Measurements from ENCODE around the gene KRT39. TPM values are rescaled to one million over a fixed set of nuclear protein-coding genes. Genes with fewer than 3 reads are reported as not detected.

KRT39 gene
- total and polyA plus RNA-seq, 2 donors (not counting 3 experiments of a cell fraction or from before 2014, with no cell fraction given) = not detected

DNA sequence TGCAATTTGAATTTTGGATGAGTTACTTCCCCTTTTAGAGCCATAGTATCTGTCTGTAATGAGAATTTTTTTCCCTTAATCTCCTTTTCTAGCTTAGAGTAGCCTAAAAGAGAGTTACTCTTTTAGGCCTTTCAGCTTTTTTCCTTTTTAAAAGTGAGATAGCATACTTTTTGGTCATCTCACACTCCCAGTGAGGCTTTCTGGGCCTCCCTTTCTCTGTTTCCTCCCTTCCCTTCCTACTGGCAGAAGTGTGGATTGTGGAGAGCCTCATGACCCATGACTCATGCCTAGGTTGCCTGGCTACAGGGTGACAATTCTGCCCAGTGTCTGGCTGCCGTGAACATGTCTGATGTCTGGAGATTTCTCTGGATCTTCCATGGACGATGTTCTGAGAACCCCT lies 44.5 kb downstream of the KRT39 start:
- H2AFZ ChIP-seq (ENCODE audit: low read depth, low read length) = peak overlapping the region; percentile 74
- no peak overlapping the region for H3K4me3 ChIP-seq (replicated peaks in 1 of 3; ENCODE audit: insufficient read depth in 1 of 3, low read depth in 1 of 3, low read length in 3 of 3)
- no peak overlapping the region for H3K4me2 ChIP-seq (ENCODE audit: insufficient read depth, low read length)
- H3K9me3 ChIP-seq (replicated peaks; ENCODE audit: control insufficient read depth, insufficient read depth, low read length) = no peaks in the 10 kb centered on the region
- H3K27me3 ChIP-seq (ENCODE audit: control insufficient read depth in 2 of 2, insufficient read depth in 2 of 2, low read length in 2 of 2) = peaks cover 3 to 10% of the 10 kb centered on the region in 2 experiments
- no peak overlapping the region for H3K9ac ChIP-seq (replicated peaks; ENCODE audit: extremely low read depth, insufficient read depth, low read length)
- H3K79me2 ChIP-seq (ENCODE audit: control insufficient read depth, insufficient read depth, low read length) = no peaks in the 10 kb centered on the region
- BruUV-seq (replicated peaks) = no TSS peak
- intact Hi-C loops (cut with micrococcal nuclease) = no loop called here
- H3K27ac ChIP-seq (ENCODE audit: insufficient read depth, low read depth, low read length) = peak overlapping the region; percentile 18
- no peaks in the 10 kb centered on the region for H3K9me1 ChIP-seq (replicated peaks; ENCODE audit: control insufficient read depth, extremely low read depth, insufficient read depth, low read length)
- ChIA-PET POLR2A (no interaction called here), CTCF (interaction anchor here (0.7 to 1.3 kb wide), 2 partner anchors 10 to 740 kb away, joined by 3 read pairs; no protein-coding TSS in a partner anchor)
- H3K4me1 ChIP-seq (ENCODE audit: control insufficient read depth, extremely low read depth, insufficient read depth, low read length) = peaks cover 4% of the 10 kb centered on the region
- DNase-seq (ENCODE audit: low read depth, low spot score) (peak; percentile 75), FAIRE-seq (peak; percentile 88)
- dilution Hi-C loops (cut with MboI; ENCODE audit: extremely low pct_ligation_motif_present, low sequenced_read_pairs) = no loop called here
- H4K20me1 ChIP-seq (replicated peaks; ENCODE audit: control insufficient read depth, extremely low read depth, insufficient read depth, low read length) = no peaks in the 10 kb centered on the region
- TF ChIP-seq, protein P1, sequence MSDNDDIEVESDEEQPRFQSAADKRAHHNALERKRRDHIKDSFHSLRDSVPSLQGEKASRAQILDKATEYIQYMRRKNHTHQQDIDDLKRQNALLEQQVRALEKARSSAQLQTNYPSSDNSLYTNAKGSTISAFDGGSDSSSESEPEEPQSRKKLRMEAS (IDR thresholded peaks at IDR 0.05; ENCODE audit: insufficient read depth, insufficient read length) = no peak
- TF ChIP-seq POLR2AphosphoS5 (IDR thresholded peaks at IDR 0.05; ENCODE audit: insufficient read depth, low read depth, low read length) (no peak), EZH2 (IDR thresholded peaks at IDR 0.05; ENCODE audit: borderline replicate concordance, low read depth, low read length, severe bottlenecking) (no peak), POLR2A (IDR thresholded peaks at IDR 0.05; ENCODE audit: low read depth, low read length) (no peak), JUN (IDR thresholded peaks at IDR 0.05; ENCODE audit: borderline replicate concordance, insufficient read depth, insufficient read length, low read depth) (peak; percentile 78), GATA2 (IDR thresholded peaks at IDR 0.05; ENCODE audit: insufficient read depth, insufficient read length, low read depth, low read length) (no peak), FOS (IDR thresholded peaks at IDR 0.05; ENCODE audit: borderline replicate concordance, insufficient read depth, low read length) (peak; percentile 79), MYC (IDR thresholded peaks at IDR 0.05; ENCODE audit: low read depth, low read length) (no peak)
- TF ChIP-seq, protein P2, sequence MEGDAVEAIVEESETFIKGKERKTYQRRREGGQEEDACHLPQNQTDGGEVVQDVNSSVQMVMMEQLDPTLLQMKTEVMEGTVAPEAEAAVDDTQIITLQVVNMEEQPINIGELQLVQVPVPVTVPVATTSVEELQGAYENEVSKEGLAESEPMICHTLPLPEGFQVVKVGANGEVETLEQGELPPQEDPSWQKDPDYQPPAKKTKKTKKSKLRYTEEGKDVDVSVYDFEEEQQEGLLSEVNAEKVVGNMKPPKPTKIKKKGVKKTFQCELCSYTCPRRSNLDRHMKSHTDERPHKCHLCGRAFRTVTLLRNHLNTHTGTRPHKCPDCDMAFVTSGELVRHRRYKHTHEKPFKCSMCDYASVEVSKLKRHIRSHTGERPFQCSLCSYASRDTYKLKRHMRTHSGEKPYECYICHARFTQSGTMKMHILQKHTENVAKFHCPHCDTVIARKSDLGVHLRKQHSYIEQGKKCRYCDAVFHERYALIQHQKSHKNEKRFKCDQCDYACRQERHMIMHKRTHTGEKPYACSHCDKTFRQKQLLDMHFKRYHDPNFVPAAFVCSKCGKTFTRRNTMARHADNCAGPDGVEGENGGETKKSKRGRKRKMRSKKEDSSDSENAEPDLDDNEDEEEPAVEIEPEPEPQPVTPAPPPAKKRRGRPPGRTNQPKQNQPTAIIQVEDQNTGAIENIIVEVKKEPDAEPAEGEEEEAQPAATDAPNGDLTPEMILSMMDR (IDR thresholded peaks at IDR 0.05; ENCODE audit: extremely low read depth in 1 of 2, insufficient read depth in 1 of 2, low read depth in 1 of 2, low read length in 2 of 2) = no peak
- no peaks in the 10 kb centered on the region for H3K36me3 ChIP-seq (ENCODE audit: control insufficient read depth in 2 of 2, extremely low read depth in 1 of 2, insufficient read depth in 2 of 2, low read length in 2 of 2)

Data from endothelial cell of umbilical vein (primary cell).